ENCODE data around the gene LAIR2. TPM values are rescaled to one million over a fixed set of nuclear protein-coding genes. Genes with fewer than 3 reads are reported as not detected.

The LAIR2 gene
- total RNA-seq, 1 experiment from 2014 or later: not detected

- RAD21 ChIA-PET (ENCODE audit: low non-redundant PET in 1 of 2, low total read pairs in 2 of 2, uncharacterized antibody in 2 of 2, unreplicated experiment in 2 of 2): no interaction called here
- H3K27ac ChIP-seq (ENCODE audit: low read depth, low read length): no peak overlapping the region
- ATAC-seq: no peak
- H3K36me3 ChIP-seq (ENCODE audit: control insufficient read depth in 1 of 2, insufficient read depth in 2 of 2, low read length in 2 of 2): no peaks in the 10 kb centered on the region
- H3K9ac ChIP-seq (ENCODE audit: low read length): no peak overlapping the region
- no peak overlapping the region for H3K4me2 ChIP-seq (ENCODE audit: low read length)
- H4K20me1 ChIP-seq (ENCODE audit: insufficient read depth): no peaks in the 10 kb centered on the region
- H3K4me1 ChIP-seq (ENCODE audit: control insufficient read depth in 1 of 2, insufficient read depth in 2 of 2, low read length in 2 of 2): no peaks in the 10 kb centered on the region
- POLR2A ChIA-PET: no interaction called here
- no peak overlapping the region for H2AFZ ChIP-seq (ENCODE audit: low read depth, low read length, poor library complexity, severe bottlenecking)
- H3K9me2 ChIP-seq (ENCODE audit: insufficient read depth): no peaks in the 10 kb centered on the region
- no peaks in the 10 kb centered on the region for H3K79me2 ChIP-seq (ENCODE audit: insufficient read depth, low read length)
- CTCF ChIA-PET: no interaction called here
- TF ChIP-seq CEBPB (IDR thresholded peaks at IDR 0.05; ENCODE audit: low read depth) (no peak), EGR1 (IDR thresholded peaks at IDR 0.05; ENCODE audit: low read depth) (no peak)
- peaks cover 57% of the 10 kb centered on the region for H3K27me3 ChIP-seq (ENCODE audit: insufficient read depth, low read length)
- intact Hi-C loops (cut with micrococcal nuclease): no loop called here
- BruUV-seq (replicated peaks): no TSS peak
- DNase-seq (ENCODE audit: low read depth, low spot score): no peak
- H3K9me3 ChIP-seq (ENCODE audit: control insufficient read depth in 1 of 2, insufficient read depth in 1 of 2, low read depth in 1 of 2, low read length in 2 of 2): no peaks in the 10 kb centered on the region
- no peak overlapping the region for H3K4me3 ChIP-seq (replicated peaks in 1 of 2; ENCODE audit: low read depth in 1 of 2, low read length in 2 of 2)
Observed at GRCh38 chr19:54536956-54537355, 34.3 kb downstream of the LAIR2 start.

DNA sequence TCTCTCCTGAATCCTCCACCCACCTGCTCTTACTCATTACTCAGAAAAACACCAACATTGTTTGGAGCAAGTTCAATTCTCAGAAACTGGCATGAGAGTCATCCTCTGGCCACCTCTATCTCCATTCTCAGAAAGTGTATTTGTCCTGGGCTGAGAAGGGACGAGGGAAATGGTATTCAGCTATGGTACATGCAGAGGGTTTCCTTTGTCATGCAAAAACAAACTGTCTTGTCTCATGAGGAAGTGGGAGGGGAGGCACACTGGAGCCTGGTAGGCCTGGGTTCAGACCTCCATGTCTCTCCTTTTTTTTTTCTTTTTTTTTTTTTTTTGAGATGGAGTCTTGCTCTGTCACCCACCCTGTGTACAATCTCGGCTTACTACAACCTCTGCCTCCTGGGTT is 39.1 kb downstream of the LAIR2 start:
- DNase-seq (ENCODE audit: low read depth, low spot score) (no peak), ATAC-seq (no peak)
- peaks cover 27% of the 10 kb centered on the region; the same call in 1 of the 2 replicates for H3K27me3 ChIP-seq (ENCODE audit: insufficient read depth, low read length)
- no peak overlapping the region for H3K27ac ChIP-seq (ENCODE audit: low read depth, low read length)
- H3K9ac ChIP-seq (ENCODE audit: low read length): no peak overlapping the region
- no peaks in the 10 kb centered on the region for H3K4me1 ChIP-seq (ENCODE audit: control insufficient read depth in 1 of 2, insufficient read depth in 2 of 2, low read length in 2 of 2)
- RAD21 ChIA-PET (ENCODE audit: low non-redundant PET in 1 of 2, low total read pairs in 2 of 2, uncharacterized antibody in 2 of 2, unreplicated experiment in 2 of 2): no interaction called here
- CTCF ChIA-PET: no interaction called here
- no peaks in the 10 kb centered on the region for H4K20me1 ChIP-seq (ENCODE audit: insufficient read depth)
- H3K79me2 ChIP-seq (ENCODE audit: insufficient read depth, low read length): no peaks in the 10 kb centered on the region
- POLR2A ChIA-PET: no interaction called here
- H3K9me3 ChIP-seq (ENCODE audit: control insufficient read depth in 1 of 2, insufficient read depth in 1 of 2, low read depth in 1 of 2, low read length in 2 of 2): no peaks in the 10 kb centered on the region
- BruUV-seq (replicated peaks): no TSS peak
- no peaks in the 10 kb centered on the region for H3K9me2 ChIP-seq (ENCODE audit: insufficient read depth)
- no peaks in the 10 kb centered on the region for H3K36me3 ChIP-seq (ENCODE audit: control insufficient read depth in 1 of 2, insufficient read depth in 2 of 2, low read length in 2 of 2)
- no peak overlapping the region for H3K4me2 ChIP-seq (ENCODE audit: low read length)
- H2AFZ ChIP-seq (ENCODE audit: low read depth, low read length, poor library complexity, severe bottlenecking): no peak overlapping the region
- no peak overlapping the region for H3K4me3 ChIP-seq (replicated peaks in 1 of 2; ENCODE audit: low read depth in 1 of 2, low read length in 2 of 2)
- intact Hi-C loops (cut with micrococcal nuclease): no loop called here
- TF ChIP-seq POLR2AphosphoS5 (IDR thresholded peaks at IDR 0.05; ENCODE audit: low read depth, low read length): no peak
- TF ChIP-seq EGR1 (IDR thresholded peaks at IDR 0.05; ENCODE audit: low read depth): no peak
- TF ChIP-seq CEBPB (IDR thresholded peaks at IDR 0.05; ENCODE audit: low read depth): no peak
- TF ChIP-seq JUND (IDR thresholded peaks at IDR 0.05): no peak
- TF ChIP-seq SIN3A (IDR thresholded peaks at IDR 0.05; ENCODE audit: low read depth): no peak
- no peak for TF ChIP-seq EZH2 (IDR thresholded peaks at IDR 0.05)

Measured in HCT116 (cell line).